ENCODE measurements around the gene RASSF9.

The RASSF9 gene

GRCh38 chr12:85823436-85824180 is 12.6 kb downstream of the RASSF9 start:
- Histone ChIP-seq H3K27me3 (ENCODE audit: control insufficient read depth in 5 of 5, insufficient read depth in 4 of 5, low read length in 5 of 5) (no peaks in the 10 kb centered on the region), H3K27ac (ENCODE audit: low read depth, low read length) (no peak overlapping the region), H3K9me3 (ENCODE audit: control insufficient read depth in 5 of 5, low read length in 5 of 5) (no peaks in the 10 kb centered on the region), H3K36me3 (ENCODE audit: control insufficient read depth in 5 of 5, insufficient read depth in 5 of 5, low read length in 5 of 5) (no peaks in the 10 kb centered on the region), H3K4me3 (ENCODE audit: low read depth in 1 of 5, low read length in 5 of 5) (no peak overlapping the region), H3K4me1 (ENCODE audit: control insufficient read depth in 5 of 5, insufficient read depth in 5 of 5, low read length in 5 of 5) (no peaks in the 10 kb centered on the region), H3K9ac (ENCODE audit: low read length in 5 of 5) (no peak overlapping the region)

GRCh38 chr12:85821759-85822158 is 14.4 kb downstream of the RASSF9 start:
- Histone ChIP-seq H3K36me3 (ENCODE audit: control insufficient read depth in 5 of 5, insufficient read depth in 5 of 5, low read length in 5 of 5) (no peaks in the 10 kb centered on the region), H3K27ac (ENCODE audit: low read depth, low read length) (no peak overlapping the region), H3K9me3 (ENCODE audit: control insufficient read depth in 5 of 5, low read length in 5 of 5) (no peaks in the 10 kb centered on the region), H3K4me3 (ENCODE audit: low read depth in 1 of 5, low read length in 5 of 5) (no peak overlapping the region), H3K27me3 (ENCODE audit: control insufficient read depth in 5 of 5, insufficient read depth in 4 of 5, low read length in 5 of 5) (no peaks in the 10 kb centered on the region), H3K9ac (ENCODE audit: low read length in 5 of 5) (no peak overlapping the region), H3K4me1 (ENCODE audit: control insufficient read depth in 5 of 5, insufficient read depth in 5 of 5, low read length in 5 of 5) (no peaks in the 10 kb centered on the region)

- Histone ChIP-seq H3K9ac (ENCODE audit: low read length in 5 of 5) (no peak overlapping the region), H3K4me3 (ENCODE audit: low read depth in 1 of 5, low read length in 5 of 5) (no peak overlapping the region), H3K9me3 (ENCODE audit: control insufficient read depth in 5 of 5, low read length in 5 of 5) (no peaks in the 10 kb centered on the region), H3K36me3 (ENCODE audit: control insufficient read depth in 5 of 5, insufficient read depth in 5 of 5, low read length in 5 of 5) (no peaks in the 10 kb centered on the region), H3K27ac (ENCODE audit: low read depth, low read length) (no peak overlapping the region), H3K4me1 (ENCODE audit: control insufficient read depth in 5 of 5, insufficient read depth in 5 of 5, low read length in 5 of 5) (no peaks in the 10 kb centered on the region), H3K27me3 (ENCODE audit: control insufficient read depth in 5 of 5, insufficient read depth in 4 of 5, low read length in 5 of 5) (no peaks in the 10 kb centered on the region)
Observed at GRCh38 chr12:85821206-85821605, 15.0 kb downstream of the RASSF9 start.

- Histone ChIP-seq H3K9me3 (ENCODE audit: control insufficient read depth in 5 of 5, low read length in 5 of 5) (no peaks in the 10 kb centered on the region), H3K27me3 (ENCODE audit: control insufficient read depth in 5 of 5, insufficient read depth in 4 of 5, low read length in 5 of 5) (no peaks in the 10 kb centered on the region), H3K9ac (ENCODE audit: low read length in 5 of 5) (no peak overlapping the region), H3K4me3 (ENCODE audit: low read depth in 1 of 5, low read length in 5 of 5) (no peak overlapping the region), H3K27ac (ENCODE audit: low read depth, low read length) (no peak overlapping the region), H3K36me3 (ENCODE audit: control insufficient read depth in 5 of 5, insufficient read depth in 5 of 5, low read length in 5 of 5) (no peaks in the 10 kb centered on the region), H3K4me1 (ENCODE audit: control insufficient read depth in 5 of 5, insufficient read depth in 5 of 5, low read length in 5 of 5) (peaks cover 0 to 3% (median 3%) of the 10 kb centered on the region in 5 donors)
Observed at GRCh38 chr12:85820101-85820500, 16.1 kb downstream of the RASSF9 start.

- Histone ChIP-seq H3K4me1 (ENCODE audit: control insufficient read depth in 5 of 5, insufficient read depth in 5 of 5, low read length in 5 of 5) (peaks cover 0 to 9% (median 8%) of the 10 kb centered on the region in 5 donors), H3K36me3 (ENCODE audit: control insufficient read depth in 5 of 5, insufficient read depth in 5 of 5, low read length in 5 of 5) (no peaks in the 10 kb centered on the region), H3K4me3 (ENCODE audit: low read depth in 1 of 5, low read length in 5 of 5) (no peak overlapping the region), H3K27me3 (ENCODE audit: control insufficient read depth in 5 of 5, insufficient read depth in 4 of 5, low read length in 5 of 5) (no peaks in the 10 kb centered on the region), H3K27ac (ENCODE audit: low read depth, low read length) (no peak overlapping the region), H3K9me3 (ENCODE audit: control insufficient read depth in 5 of 5, low read length in 5 of 5) (no peaks in the 10 kb centered on the region), H3K9ac (ENCODE audit: low read length in 5 of 5) (no peak overlapping the region)
Observed at GRCh38 chr12:85814741-85815140, 21.5 kb downstream of the RASSF9 start.

GRCh38 chr12:85814071-85814470 is 22.1 kb downstream of the RASSF9 start:
- Histone ChIP-seq H3K27ac (ENCODE audit: low read depth, low read length) (no peak overlapping the region), H3K4me1 (ENCODE audit: control insufficient read depth in 5 of 5, insufficient read depth in 5 of 5, low read length in 5 of 5) (peaks cover 0 to 13% (median 8%) of the 10 kb centered on the region in 5 donors), H3K9ac (ENCODE audit: low read length in 5 of 5) (no peak overlapping the region), H3K9me3 (ENCODE audit: control insufficient read depth in 5 of 5, low read length in 5 of 5) (no peaks in the 10 kb centered on the region), H3K4me3 (ENCODE audit: low read depth in 1 of 5, low read length in 5 of 5) (no peak overlapping the region), H3K36me3 (ENCODE audit: control insufficient read depth in 5 of 5, insufficient read depth in 5 of 5, low read length in 5 of 5) (no peaks in the 10 kb centered on the region), H3K27me3 (ENCODE audit: control insufficient read depth in 5 of 5, insufficient read depth in 4 of 5, low read length in 5 of 5) (no peaks in the 10 kb centered on the region)

GRCh38 chr12:85809500-85809899 is 26.7 kb downstream of the RASSF9 start:
- H3K4me3 ChIP-seq (ENCODE audit: low read depth in 1 of 5, low read length in 5 of 5): no peak overlapping the region
- peaks cover 0 to 4% (median 0%) of the 10 kb centered on the region in 5 donors for H3K4me1 ChIP-seq (ENCODE audit: control insufficient read depth in 5 of 5, insufficient read depth in 5 of 5, low read length in 5 of 5)
- H3K9ac ChIP-seq (ENCODE audit: low read length in 5 of 5): peak overlapping the region in 1 of 5 donors; percentile 42
- no peaks in the 10 kb centered on the region for H3K27me3 ChIP-seq (ENCODE audit: control insufficient read depth in 5 of 5, insufficient read depth in 4 of 5, low read length in 5 of 5)
- peaks cover 0 to 12% (median 10%) of the 10 kb centered on the region in 5 donors for H3K36me3 ChIP-seq (ENCODE audit: control insufficient read depth in 5 of 5, insufficient read depth in 5 of 5, low read length in 5 of 5)
- no peaks in the 10 kb centered on the region for H3K9me3 ChIP-seq (ENCODE audit: control insufficient read depth in 5 of 5, low read length in 5 of 5)
- H3K27ac ChIP-seq (ENCODE audit: low read depth, low read length): peak overlapping the region; percentile 12

- H3K4me1 ChIP-seq (ENCODE audit: control insufficient read depth in 5 of 5, insufficient read depth in 5 of 5, low read length in 5 of 5): peaks cover 0 to 9% (median 0%) of the 10 kb centered on the region in 5 donors
- peaks cover 0 to 14% (median 10%) of the 10 kb centered on the region in 5 donors for H3K36me3 ChIP-seq (ENCODE audit: control insufficient read depth in 5 of 5, insufficient read depth in 5 of 5, low read length in 5 of 5)
- no peak overlapping the region for H3K27ac ChIP-seq (ENCODE audit: low read depth, low read length)
- no peaks in the 10 kb centered on the region for H3K9me3 ChIP-seq (ENCODE audit: control insufficient read depth in 5 of 5, low read length in 5 of 5)
- no peak overlapping the region for H3K9ac ChIP-seq (ENCODE audit: low read length in 5 of 5)
- H3K27me3 ChIP-seq (ENCODE audit: control insufficient read depth in 5 of 5, insufficient read depth in 4 of 5, low read length in 5 of 5): no peaks in the 10 kb centered on the region
- no peak overlapping the region for H3K4me3 ChIP-seq (ENCODE audit: low read depth in 1 of 5, low read length in 5 of 5)
Observed at GRCh38 chr12:85807730-85808129, 28.5 kb downstream of the RASSF9 start.

- no peak overlapping the region for H3K4me3 ChIP-seq (ENCODE audit: low read depth in 1 of 5, low read length in 5 of 5)
- H3K27ac ChIP-seq (ENCODE audit: low read depth, low read length): no peak overlapping the region
- H3K36me3 ChIP-seq (ENCODE audit: control insufficient read depth in 5 of 5, insufficient read depth in 5 of 5, low read length in 5 of 5): peaks cover 0 to 14% (median 10%) of the 10 kb centered on the region in 5 donors
- no peaks in the 10 kb centered on the region for H3K9me3 ChIP-seq (ENCODE audit: control insufficient read depth in 5 of 5, low read length in 5 of 5)
- no peak overlapping the region for H3K9ac ChIP-seq (ENCODE audit: low read length in 5 of 5)
- H3K27me3 ChIP-seq (ENCODE audit: control insufficient read depth in 5 of 5, insufficient read depth in 4 of 5, low read length in 5 of 5): no peaks in the 10 kb centered on the region
- peaks cover 0 to 9% (median 0%) of the 10 kb centered on the region in 5 donors for H3K4me1 ChIP-seq (ENCODE audit: control insufficient read depth in 5 of 5, insufficient read depth in 5 of 5, low read length in 5 of 5)
Observed at GRCh38 chr12:85805654-85806053, 30.6 kb downstream of the RASSF9 start.

GRCh38 chr12:85804663-85805062 is 31.5 kb downstream of the RASSF9 start:
- no peak overlapping the region for H3K27ac ChIP-seq (ENCODE audit: low read depth, low read length)
- H3K36me3 ChIP-seq (ENCODE audit: control insufficient read depth in 5 of 5, insufficient read depth in 5 of 5, low read length in 5 of 5): peaks cover 0 to 14% (median 10%) of the 10 kb centered on the region in 5 donors
- no peaks in the 10 kb centered on the region for H3K9me3 ChIP-seq (ENCODE audit: control insufficient read depth in 5 of 5, low read length in 5 of 5)
- no peaks in the 10 kb centered on the region for H3K27me3 ChIP-seq (ENCODE audit: control insufficient read depth in 5 of 5, insufficient read depth in 4 of 5, low read length in 5 of 5)
- peaks cover 0 to 8% (median 0%) of the 10 kb centered on the region in 5 donors for H3K4me1 ChIP-seq (ENCODE audit: control insufficient read depth in 5 of 5, insufficient read depth in 5 of 5, low read length in 5 of 5)
- H3K9ac ChIP-seq (ENCODE audit: low read length in 5 of 5): no peak overlapping the region
- H3K4me3 ChIP-seq (ENCODE audit: low read depth in 1 of 5, low read length in 5 of 5): no peak overlapping the region

Measured in subcutaneous abdominal adipose tissue (tissue), 5 donors.